Fibroblast of skin of back (primary cell): ENCODE results near the gene CHPF.

Experiments used
- DNase-seq: peaks from one replicate; pipeline ENCODE4 v3.0.0-alpha.2; 2013

Gene CHPF

GRCh38 chr2:219531639-219532377 lies 11.8 kb downstream of the CHPF start:
- DNase-seq: no peak

GRCh38 chr2:219530048-219530963 lies 13.3 kb downstream of the CHPF start:
- DNase-seq: peak; percentile 77

- DNase-seq: no peak
Observed at GRCh38 chr2:219527472-219527871, 16.1 kb downstream of the CHPF start.

- DNase-seq: no peak
Observed at GRCh38 chr2:219527076-219527394, 16.6 kb downstream of the CHPF start.

GRCh38 chr2:219526320-219527075 lies 17.1 kb downstream of the CHPF start:
- no peak for DNase-seq

GRCh38 chr2:219525533-219526232 lies 17.9 kb downstream of the CHPF start:
- no peak for DNase-seq

GRCh38 chr2:219524817-219525216 lies 18.8 kb downstream of the CHPF start:
- DNase-seq: no peak

- DNase-seq: no peak
Observed at GRCh38 chr2:219523031-219523671, 20.5 kb downstream of the CHPF start.

- peak; percentile 77 for DNase-seq
Observed at GRCh38 chr2:219522111-219523030, 21.2 kb downstream of the CHPF start.

GRCh38 chr2:219521066-219521880 lies 22.3 kb downstream of the CHPF start:
- DNase-seq: peak; percentile 60

GRCh38 chr2:219520079-219520478 lies 23.5 kb downstream of the CHPF start:
- DNase-seq: no peak

- DNase-seq: no peak
Observed at GRCh38 chr2:219519526-219519916, 24.1 kb downstream of the CHPF start.

- DNase-seq: no peak
Observed at GRCh38 chr2:219517954-219518778, 25.4 kb downstream of the CHPF start.

- DNase-seq: no peak
Observed at GRCh38 chr2:219516888-219517287, 26.7 kb downstream of the CHPF start.

- DNase-seq: no peak
Observed at GRCh38 chr2:219515874-219516629, 27.6 kb downstream of the CHPF start.

GRCh38 chr2:219514836-219515235 lies 28.8 kb downstream of the CHPF start:
- no peak for DNase-seq

GRCh38 chr2:219514196-219514761 lies 29.3 kb downstream of the CHPF start, which contains the start of gene ASIC4:
ASIC4 (plus strand) TSS chr2:219514482; CDS start chr2:219514725, 243 bp downstream.
- no peak for DNase-seq

GRCh38 chr2:219513787-219514186 lies 29.8 kb downstream of the CHPF start:
- DNase-seq: no peak
